Adipocyte (in vitro differentiated cells): Measurements from ENCODE around the gene ZFYVE28.
"Not testable (repeated sequence)": the region's sequence is repeated elsewhere in the genome, so short reads cannot be mapped to it uniquely, and the experiment has no call there.

Experiments used
- DNase-seq: peaks from one replicate; pipeline ENCODE4 v3.0.0-alpha.2; 2015; ENCODE audit warnings: low read depth
- H3K27me3 ChIP-seq: replicated peaks from 2 replicates; pipeline ENCODE4 v1.7.0; 2013; ENCODE audit warnings: mild to moderate bottlenecking, low read length, moderate library complexity; ENCODE audit not compliant: control insufficient read depth, insufficient read depth
- H3K36me3 ChIP-seq: 2 replicates; pipeline ENCODE4 v1.7.0; 2013; ENCODE audit warnings: low read length, mild to moderate bottlenecking, moderate library complexity; ENCODE audit not compliant: control insufficient read depth, insufficient read depth, severe bottlenecking
- H3K4me1 ChIP-seq: 2 replicates; pipeline ENCODE4 v1.7.0; 2013; ENCODE audit warnings: mild to moderate bottlenecking, low read length, moderate library complexity; ENCODE audit not compliant: control insufficient read depth, insufficient read depth
- H3K4me3 ChIP-seq: 2 replicates; pipeline ENCODE4 v1.7.0; 2013; ENCODE audit warnings: mild to moderate bottlenecking, low read length, moderate library complexity
- H3K9ac ChIP-seq: 2 replicates; pipeline ENCODE4 v1.7.0; 2013; ENCODE audit warnings: mild to moderate bottlenecking, low read length, moderate library complexity
- H3K9me3 ChIP-seq: 2 replicates; pipeline ENCODE4 v1.7.0; 2013; ENCODE audit warnings: mild to moderate bottlenecking, low read length, moderate library complexity; ENCODE audit not compliant: control insufficient read depth

The ZFYVE28 gene

DNA sequence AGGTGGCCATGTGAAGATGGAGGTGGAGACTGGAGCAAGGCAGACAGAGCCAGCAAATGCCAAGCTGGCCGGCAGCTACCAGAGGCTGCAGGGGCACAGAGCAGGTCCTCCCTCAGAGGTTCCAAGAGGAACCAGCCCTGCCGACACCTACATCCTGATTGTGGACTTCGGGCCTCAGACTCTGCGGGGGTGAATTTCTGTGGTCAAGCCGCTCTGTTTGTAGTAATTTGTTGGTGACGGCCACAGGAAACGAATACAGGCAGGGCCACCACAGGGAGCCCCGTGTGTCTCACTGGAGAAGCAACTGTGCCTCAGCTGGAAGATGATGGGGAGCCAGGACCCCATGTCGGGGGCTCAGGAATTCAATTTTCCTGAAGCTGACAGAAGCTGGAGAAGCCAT, 28.3 kb downstream of the ZFYVE28 start:
- no peaks in the 10 kb centered on the region for H3K36me3 ChIP-seq
- peaks cover 30% of the 10 kb centered on the region for H3K27me3 ChIP-seq
- H3K4me3 ChIP-seq: no peak overlapping the region
- no peaks in the 10 kb centered on the region for H3K4me1 ChIP-seq
- H3K9ac ChIP-seq: no peak overlapping the region
- no peaks in the 10 kb centered on the region for H3K9me3 ChIP-seq
- no peak for DNase-seq

DNA sequence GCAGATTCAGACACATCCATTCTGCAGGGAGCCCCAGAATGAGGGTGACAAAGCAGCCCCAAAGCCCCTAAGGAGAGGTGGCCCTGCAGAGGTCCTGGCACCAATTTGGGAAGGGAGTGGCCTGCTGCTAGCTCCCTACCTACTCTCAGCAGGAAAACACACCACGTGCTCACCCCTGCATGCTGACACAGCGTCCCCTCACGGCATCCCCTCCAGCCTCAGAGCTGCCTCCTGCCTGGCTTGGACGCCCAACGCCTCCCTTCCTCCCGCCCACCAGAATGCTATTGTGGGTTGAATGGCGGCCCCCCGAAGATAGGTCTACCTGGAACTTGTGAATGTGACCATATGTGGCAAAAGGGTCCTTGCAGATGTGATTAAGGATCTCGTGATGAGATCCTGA, 28.8 kb downstream of the ZFYVE28 start:
- H3K27me3 ChIP-seq: peaks cover 30% of the 10 kb centered on the region
- no peak for DNase-seq
- H3K4me1 ChIP-seq: no peaks in the 10 kb centered on the region
- H3K36me3 ChIP-seq: no peaks in the 10 kb centered on the region
- H3K9ac ChIP-seq: no peak overlapping the region
- H3K9me3 ChIP-seq: no peaks in the 10 kb centered on the region
- H3K4me3 ChIP-seq: no peak overlapping the region

DNA sequence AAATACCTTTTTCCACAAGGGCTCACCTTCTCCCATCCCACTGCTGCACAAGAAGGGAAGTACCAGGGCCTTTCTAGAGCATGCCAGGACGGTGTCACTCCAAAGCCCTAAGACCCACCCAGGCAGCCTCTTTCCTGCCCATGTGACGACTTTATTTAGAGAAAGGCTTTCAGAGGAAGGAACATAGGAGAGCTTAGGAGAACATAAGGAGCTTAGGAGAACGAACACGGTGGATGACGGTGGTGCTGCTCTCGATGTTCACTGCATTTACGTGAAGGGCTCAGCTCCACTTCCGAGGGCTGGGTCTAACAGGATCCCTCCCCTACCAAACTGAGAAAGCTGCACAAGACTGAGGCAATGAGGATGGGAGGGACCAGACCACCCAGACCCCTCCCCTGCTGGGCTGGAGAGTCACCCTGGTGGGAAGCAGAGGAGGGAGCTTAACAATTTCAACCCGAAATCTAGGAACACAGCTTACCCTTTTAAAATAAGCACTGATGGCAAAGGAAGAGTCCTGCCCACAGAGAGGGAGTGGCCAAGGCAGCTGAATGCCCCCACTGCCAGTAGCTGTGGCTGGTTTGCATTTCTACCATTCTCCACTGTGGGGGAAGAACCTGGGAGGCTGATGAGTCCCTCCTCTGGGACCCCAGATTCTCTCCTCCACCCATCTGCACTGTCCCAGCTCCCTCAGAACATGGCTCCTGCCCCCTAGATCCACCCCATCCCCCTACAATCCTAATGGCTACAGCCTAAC, 29.8 kb downstream of the ZFYVE28 start:
- Histone ChIP-seq H3K36me3 (no peaks in the 10 kb centered on the region), H3K27me3 (peaks cover 26% of the 10 kb centered on the region), H3K9me3 (no peaks in the 10 kb centered on the region), H3K4me1 (no peaks in the 10 kb centered on the region), H3K4me3 (no peak overlapping the region), H3K9ac (no peak overlapping the region)
- DNase-seq: no peak

GRCh38 chr4:2387829-2388228, 30.6 kb downstream of the ZFYVE28 start:
- DNase-seq: no peak
- Histone ChIP-seq H3K27me3 (peaks cover 26% of the 10 kb centered on the region), H3K4me1 (no peaks in the 10 kb centered on the region), H3K9ac (no peak overlapping the region), H3K9me3 (no peaks in the 10 kb centered on the region), H3K36me3 (no peaks in the 10 kb centered on the region), H3K4me3 (no peak overlapping the region)

- DNase-seq: no peak
- Histone ChIP-seq H3K27me3 (peaks cover 26% of the 10 kb centered on the region), H3K4me3 (no peak overlapping the region), H3K9ac (no peak overlapping the region), H3K9me3 (no peaks in the 10 kb centered on the region), H3K4me1 (no peaks in the 10 kb centered on the region), H3K36me3 (no peaks in the 10 kb centered on the region)
Observed at GRCh38 chr4:2387218-2387617, 31.2 kb downstream of the ZFYVE28 start.

- no peak overlapping the region for H3K9ac ChIP-seq
- no peaks in the 10 kb centered on the region for H3K9me3 ChIP-seq
- H3K4me3 ChIP-seq: no peak overlapping the region
- no peaks in the 10 kb centered on the region for H3K36me3 ChIP-seq
- H3K4me1 ChIP-seq: no peaks in the 10 kb centered on the region
- peaks cover 26% of the 10 kb centered on the region for H3K27me3 ChIP-seq
- no peak for DNase-seq
Observed at GRCh38 chr4:2386717-2387116, 31.7 kb downstream of the ZFYVE28 start.

DNA sequence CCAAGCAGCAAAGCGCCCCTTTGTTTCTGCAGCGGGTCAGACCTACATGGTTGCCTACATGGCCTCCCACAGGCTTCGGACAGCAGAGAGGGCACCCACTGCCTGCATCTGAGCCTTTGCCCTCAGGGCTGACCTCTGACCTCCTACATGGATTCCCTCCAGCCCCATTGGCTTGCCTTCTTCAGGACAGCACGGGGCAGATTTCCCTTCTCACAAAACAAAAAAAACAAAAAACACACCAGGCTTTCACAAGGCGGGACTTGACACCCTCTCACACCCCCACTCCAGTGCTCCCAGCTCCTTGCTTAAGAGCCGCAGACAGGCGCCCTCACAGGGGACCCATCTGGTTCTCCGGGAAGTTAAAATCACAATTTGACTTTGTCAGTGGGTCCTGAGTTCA, 32.9 kb downstream of the ZFYVE28 start:
- H3K27me3 ChIP-seq: peaks cover 20% of the 10 kb centered on the region
- no peaks in the 10 kb centered on the region for H3K36me3 ChIP-seq
- H3K9ac ChIP-seq: no peak overlapping the region
- no peak overlapping the region for H3K4me3 ChIP-seq
- no peaks in the 10 kb centered on the region for H3K9me3 ChIP-seq
- DNase-seq: no peak
- H3K4me1 ChIP-seq: no peaks in the 10 kb centered on the region

DNA sequence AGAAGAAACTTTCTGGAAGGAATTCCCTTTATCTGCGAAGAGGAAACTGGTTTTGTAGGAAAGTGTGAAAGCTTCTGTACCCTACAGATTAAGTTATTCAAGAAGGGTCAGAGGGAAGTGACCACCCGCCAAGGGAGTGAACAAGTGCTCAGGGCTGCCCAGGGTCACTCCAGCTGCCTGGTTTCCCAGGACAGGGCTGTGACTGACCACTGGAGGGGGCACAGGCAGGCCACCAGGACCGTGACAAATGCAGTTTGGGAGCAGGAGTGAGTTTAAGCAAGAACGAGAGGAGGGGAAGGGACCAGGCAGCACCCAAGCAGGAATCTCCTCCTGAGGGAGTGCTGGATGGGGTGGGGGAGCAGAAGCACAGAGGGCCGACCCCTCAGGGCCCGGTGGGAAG, 34.2 kb downstream of the ZFYVE28 start:
- DNase-seq: no peak
- Histone ChIP-seq H3K36me3 (no peaks in the 10 kb centered on the region), H3K9ac (no peak overlapping the region), H3K27me3 (peaks cover 20% of the 10 kb centered on the region), H3K4me3 (no peak overlapping the region), H3K9me3 (no peaks in the 10 kb centered on the region), H3K4me1 (no peaks in the 10 kb centered on the region)

- H3K4me3 ChIP-seq: no peak overlapping the region
- H3K9ac ChIP-seq: no peak overlapping the region
- H3K4me1 ChIP-seq: no peaks in the 10 kb centered on the region
- H3K9me3 ChIP-seq: no peaks in the 10 kb centered on the region
- no peak for DNase-seq
- peaks cover 17% of the 10 kb centered on the region for H3K27me3 ChIP-seq
- H3K36me3 ChIP-seq: no peaks in the 10 kb centered on the region
Observed at GRCh38 chr4:2383760-2384159, 34.7 kb downstream of the ZFYVE28 start.

- H3K9me3 ChIP-seq, H3K4me3 ChIP-seq, DNase-seq, H3K9ac ChIP-seq, H3K4me1 ChIP-seq, H3K36me3 ChIP-seq: not testable (repeated sequence)
- peaks cover 12% of the 10 kb centered on the region for H3K27me3 ChIP-seq
Observed at GRCh38 chr4:2383220-2383631, 35.2 kb downstream of the ZFYVE28 start.

DNA sequence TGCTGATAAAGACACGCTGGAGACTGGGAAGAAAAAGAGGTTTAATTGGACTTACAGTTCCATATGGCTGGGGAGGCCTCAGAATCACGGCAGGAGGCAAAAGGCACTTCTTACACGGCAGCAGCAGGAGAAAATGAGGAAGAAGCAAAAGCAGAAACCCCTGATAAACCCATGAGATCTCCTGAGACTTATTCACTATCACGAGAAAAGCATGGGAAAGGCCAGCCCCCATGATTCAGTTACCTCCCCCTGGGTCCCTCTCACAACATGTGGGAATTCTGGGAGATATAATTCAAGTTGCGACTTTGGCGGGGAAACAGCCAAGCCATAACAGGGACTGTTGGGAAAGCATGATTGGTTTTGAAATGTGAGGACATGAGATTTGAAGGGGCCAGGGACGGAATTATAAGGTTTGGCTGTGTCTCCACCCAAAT, 35.7 kb downstream of the ZFYVE28 start:
- H3K36me3 ChIP-seq, H3K27me3 ChIP-seq, H3K9me3 ChIP-seq, H3K4me1 ChIP-seq, H3K9ac ChIP-seq, DNase-seq, H3K4me3 ChIP-seq: not testable (repeated sequence)

DNA sequence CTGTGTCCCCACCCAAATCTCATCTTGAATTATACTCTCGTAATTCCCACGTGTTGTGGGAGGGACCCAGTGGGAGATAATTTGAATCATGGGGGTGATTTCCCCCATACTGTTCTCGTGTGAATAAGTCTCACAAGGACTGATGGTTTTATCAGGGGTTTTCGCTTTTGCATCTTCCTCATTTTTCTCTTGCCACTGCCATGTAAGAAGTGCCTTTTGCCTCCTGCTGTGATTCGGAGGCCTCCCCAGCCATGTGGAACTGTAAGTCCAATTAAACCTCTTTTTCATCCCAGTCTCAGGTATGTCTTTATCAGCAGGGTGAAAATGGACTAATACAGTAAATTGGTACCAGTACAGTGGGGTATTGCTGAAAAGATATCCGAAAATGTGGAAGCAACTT, 37.9 kb downstream of the ZFYVE28 start:
- DNase-seq, H3K9me3 ChIP-seq, H3K9ac ChIP-seq, H3K36me3 ChIP-seq, H3K4me1 ChIP-seq, H3K27me3 ChIP-seq, H3K4me3 ChIP-seq: not testable (repeated sequence)
